HepG2 (cell line): ENCODE data around the gene NR2F6. TPM values are rescaled to one million over a fixed set of nuclear protein-coding genes. Genes with fewer than 3 reads are reported as not detected.

ENCODE experiments used
- ASH2L ChIP-seq: fragments of 300-600, 200-600 bp; sonication (generic); IDR thresholded peaks from 2 replicates; pipeline ENCODE4 v1.7.0; 2017; ENCODE audit warnings: low read depth, mild to moderate bottlenecking, moderate library complexity, mixed read lengths, low read length; ENCODE audit not compliant: insufficient read length
- BHLHE40 ChIP-seq: IDR thresholded peaks from 2 replicates; pipeline ENCODE4 v1.6.1; 2011; ENCODE audit warnings: low read length, improper control_type of control experiment
- ESRRA ChIP-seq: sonication (generic); formaldehyde crosslinking; IDR thresholded peaks from 2 replicates; pipeline ENCODE4 v1.5.1; 2020; ENCODE audit warnings: mild to moderate bottlenecking, low read depth, missing genetic modification reagents
- FOSL2 ChIP-seq: sonication (generic); formaldehyde crosslinking; IDR thresholded peaks from 2 replicates; pipeline ENCODE4 v1.4.0; 2020; ENCODE audit warnings: missing genetic modification reagents
- HIVEP1 ChIP-seq: sonication (generic); formaldehyde crosslinking; IDR thresholded peaks from 2 replicates; pipeline ENCODE4 v1.4.0; 2020; ENCODE audit warnings: mild to moderate bottlenecking, missing genetic modification reagents
- KDM2A ChIP-seq: sonication (generic); formaldehyde crosslinking; IDR thresholded peaks from 2 replicates; pipeline ENCODE4 v1.4.0; 2020; ENCODE audit warnings: low read depth, missing genetic modification reagents, borderline replicate concordance
- MED1 ChIP-seq: sonication (generic); formaldehyde crosslinking; IDR thresholded peaks from 2 replicates; pipeline ENCODE4 v1.4.0; 2020; ENCODE audit warnings: missing genetic modification reagents
- NR3C1 ChIP-seq: sonication (generic); formaldehyde crosslinking; IDR thresholded peaks from 2 replicates; pipeline ENCODE4 v1.4.0; 2020; ENCODE audit warnings: missing genetic modification reagents
- PHF5A ChIP-seq: IDR thresholded peaks from one replicate; pipeline ENCODE4 v1.6.1; 2018; ENCODE audit warnings: low read depth, missing genetic modification reagents; ENCODE audit not compliant: unreplicated experiment
- TAF15 ChIP-seq: fragments of 200-400 bp; formaldehyde crosslinking; IDR thresholded peaks from one replicate; pipeline ENCODE4 v1.6.1; 2018; ENCODE audit warnings: mild to moderate bottlenecking, low read depth, low read length; ENCODE audit not compliant: poor library complexity, severe bottlenecking
- ZFY ChIP-seq: sonication (generic); formaldehyde crosslinking; IDR thresholded peaks from 2 replicates; pipeline ENCODE4 v1.4.0; 2020; ENCODE audit warnings: missing genetic modification reagents
- ZKSCAN5 ChIP-seq: sonication (generic); formaldehyde crosslinking; IDR thresholded peaks from 2 replicates; pipeline ENCODE4 v1.5.1; 2020; ENCODE audit warnings: mild to moderate bottlenecking, missing genetic modification reagents
- ZKSCAN8 ChIP-seq: IDR thresholded peaks from 2 replicates; pipeline ENCODE4 v1.6.1; 2016; ENCODE audit warnings: borderline replicate concordance, missing genetic modification reagents, missing compliant biosample characterization
- ZNF142 ChIP-seq: sonication (generic); formaldehyde crosslinking; IDR thresholded peaks from 2 replicates; pipeline ENCODE4 v1.4.0; 2020; ENCODE audit warnings: missing genetic modification reagents
- ZNF770 ChIP-seq: sonication (generic); formaldehyde crosslinking; IDR thresholded peaks from 2 replicates; pipeline ENCODE4 v1.5.0; 2020; ENCODE audit warnings: mild to moderate bottlenecking, missing genetic modification reagents
- polyA plus RNA-seq, 8 experiments: library from polyadenylated mRNA; depleted of rRNA in 3 of 8; stranded (reverse) in 7 of 8; unstranded in 1 of 8; fragments of >200 nt; fragmentation: Illumina TruSeq in 4 of 8; extraction: Trizol in 4 of 8; gene quantifications; 2 replicates each; pipeline versions ENCODE4 v1.2.1 to v1.2.3, GENCODE V29; 2011 to 2016; ENCODE audit warnings: low read depth in 4 of 8, missing spikeins in 1 of 8, mixed read lengths in 1 of 8; ENCODE audit not compliant: insufficient read depth in 1 of 8
- total RNA-seq, 5 experiments: library from RNA; depleted of rRNA; stranded (reverse); fragments of >200 nt; fragmentation: Illumina TruSeq; extraction: Trizol; gene quantifications; 2 replicates each; pipeline ENCODE4 v1.2.3, GENCODE V29; 2016; ENCODE audit warnings: low read depth in 1 of 5
- TF ChIP-seq, protein P1 (sequence below): IDR thresholded peaks from 2 replicates; pipeline ENCODE4 v1.6.1; 2016; ENCODE audit warnings: missing compliant biosample characterization, missing genetic modification reagents, borderline replicate concordance
- TF ChIP-seq, protein P2 (sequence below): sonication (generic); formaldehyde crosslinking; IDR thresholded peaks from 2 replicates; pipeline ENCODE4 v1.4.0; 2020; ENCODE audit warnings: missing genetic modification reagents

The NR2F6 gene
- total and polyA plus RNA-seq, 2 of the 13 experiments (the other 11 are each of a cell fraction or from before 2014, with no cell fraction given), result 30.9 to 72.4 TPM

- peak; percentile 70; the same call in 1 of the 2 replicates for TF ChIP-seq HIVEP1 (CRISPR knock-in tag)
- TF ChIP-seq, protein P1, sequence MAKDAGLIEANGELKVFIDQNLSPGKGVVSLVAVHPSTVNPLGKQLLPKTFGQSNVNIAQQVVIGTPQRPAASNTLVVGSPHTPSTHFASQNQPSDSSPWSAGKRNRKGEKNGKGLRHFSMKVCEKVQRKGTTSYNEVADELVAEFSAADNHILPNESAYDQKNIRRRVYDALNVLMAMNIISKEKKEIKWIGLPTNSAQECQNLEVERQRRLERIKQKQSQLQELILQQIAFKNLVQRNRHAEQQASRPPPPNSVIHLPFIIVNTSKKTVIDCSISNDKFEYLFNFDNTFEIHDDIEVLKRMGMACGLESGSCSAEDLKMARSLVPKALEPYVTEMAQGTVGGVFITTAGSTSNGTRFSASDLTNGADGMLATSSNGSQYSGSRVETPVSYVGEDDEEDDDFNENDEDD, result peak; percentile 41; the same call in 1 of the 2 replicates
- TF ChIP-seq NR3C1 (CRISPR knock-in tag), result no peak
- TF ChIP-seq ZKSCAN8 (CRISPR knock-in tag), result peak; percentile 42; the same call in 1 of the 2 replicates
- TF ChIP-seq, protein P2, sequence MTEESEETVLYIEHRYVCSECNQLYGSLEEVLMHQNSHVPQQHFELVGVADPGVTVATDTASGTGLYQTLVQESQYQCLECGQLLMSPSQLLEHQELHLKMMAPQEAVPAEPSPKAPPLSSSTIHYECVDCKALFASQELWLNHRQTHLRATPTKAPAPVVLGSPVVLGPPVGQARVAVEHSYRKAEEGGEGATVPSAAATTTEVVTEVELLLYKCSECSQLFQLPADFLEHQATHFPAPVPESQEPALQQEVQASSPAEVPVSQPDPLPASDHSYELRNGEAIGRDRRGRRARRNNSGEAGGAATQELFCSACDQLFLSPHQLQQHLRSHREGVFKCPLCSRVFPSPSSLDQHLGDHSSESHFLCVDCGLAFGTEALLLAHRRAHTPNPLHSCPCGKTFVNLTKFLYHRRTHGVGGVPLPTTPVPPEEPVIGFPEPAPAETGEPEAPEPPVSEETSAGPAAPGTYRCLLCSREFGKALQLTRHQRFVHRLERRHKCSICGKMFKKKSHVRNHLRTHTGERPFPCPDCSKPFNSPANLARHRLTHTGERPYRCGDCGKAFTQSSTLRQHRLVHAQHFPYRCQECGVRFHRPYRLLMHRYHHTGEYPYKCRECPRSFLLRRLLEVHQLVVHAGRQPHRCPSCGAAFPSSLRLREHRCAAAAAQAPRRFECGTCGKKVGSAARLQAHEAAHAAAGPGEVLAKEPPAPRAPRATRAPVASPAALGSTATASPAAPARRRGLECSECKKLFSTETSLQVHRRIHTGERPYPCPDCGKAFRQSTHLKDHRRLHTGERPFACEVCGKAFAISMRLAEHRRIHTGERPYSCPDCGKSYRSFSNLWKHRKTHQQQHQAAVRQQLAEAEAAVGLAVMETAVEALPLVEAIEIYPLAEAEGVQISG (CRISPR knock-in tag), result peak; percentile 59; the same call in 1 of the 2 replicates
- peak; percentile 35 for TF ChIP-seq PHF5A (CRISPR knock-in tag)
- TF ChIP-seq KDM2A (CRISPR knock-in tag), result 0 out of 2 replicates have a peak, but pooled peaks have one; percentile 29
- TF ChIP-seq ASH2L, result peak; percentile 61
- TF ChIP-seq BHLHE40, result no peak
- peak; percentile 16; the same call in 1 of the 2 replicates for TF ChIP-seq FOSL2
- TF ChIP-seq ZNF142 (CRISPR knock-in tag), result no peak
- TF ChIP-seq ZKSCAN5, result no peak
- peak; percentile 87 for TF ChIP-seq ZNF770 (CRISPR knock-in tag)
- TF ChIP-seq TAF15, result no peak
- TF ChIP-seq ESRRA, result peak; percentile 52
- peak; percentile 64 for TF ChIP-seq MED1 (CRISPR knock-in tag)
- peak; percentile 59 for TF ChIP-seq ZFY (CRISPR knock-in tag)
Measured at GRCh38 chr19:17200408-17201079, 45.2 kb downstream of the NR2F6 start (continued).
